OCI-LY3 (cell line): Measurements from ENCODE around the gene CCDC154.

ENCODE experiments used
- CTCF ChIP-seq: fragments of 200-600, 300-600 bp; sonication (generic); IDR thresholded peaks from 2 replicates; pipeline ENCODE4 v1.5.1; 2014; ENCODE audit warnings: antibody characterized with exemption, low read length, low read depth
- EZH2phosphoT487 ChIP-seq: fragments of 200-600 bp; shearing (Covaris generic); IDR thresholded peaks from 2 replicates; pipeline ENCODE4 v1.6.1; 2018; ENCODE audit warnings: antibody characterized with exemption, mixed run types, low read depth

- no peak for TF ChIP-seq CTCF
- TF ChIP-seq EZH2phosphoT487 = no peak
Observed at GRCh38 chr16:1477033-1477432, 32.7 kb upstream of the CCDC154 start.
